Measurements from ENCODE around the gene FBXO36.

DNA sequence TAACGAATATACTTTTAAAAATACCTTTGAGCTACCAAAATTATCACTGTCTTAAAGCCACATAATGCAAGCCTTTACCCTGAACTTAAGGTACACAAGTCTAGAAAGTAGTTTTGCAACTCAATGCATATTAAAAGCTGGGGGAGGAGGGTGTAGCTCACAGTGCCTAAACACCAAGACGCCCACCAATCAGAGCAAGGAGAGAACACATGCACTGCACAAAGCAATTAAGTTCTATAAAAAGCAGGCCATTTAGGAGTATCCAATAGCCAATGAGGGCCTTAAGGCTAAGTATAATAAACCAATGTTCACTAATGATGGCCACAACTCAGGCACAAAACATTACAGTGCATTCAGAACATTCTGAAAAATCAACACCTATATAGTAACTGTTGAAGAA, 16.7 kb upstream of the FBXO36 start:
- TF ChIP-seq, protein P1, sequence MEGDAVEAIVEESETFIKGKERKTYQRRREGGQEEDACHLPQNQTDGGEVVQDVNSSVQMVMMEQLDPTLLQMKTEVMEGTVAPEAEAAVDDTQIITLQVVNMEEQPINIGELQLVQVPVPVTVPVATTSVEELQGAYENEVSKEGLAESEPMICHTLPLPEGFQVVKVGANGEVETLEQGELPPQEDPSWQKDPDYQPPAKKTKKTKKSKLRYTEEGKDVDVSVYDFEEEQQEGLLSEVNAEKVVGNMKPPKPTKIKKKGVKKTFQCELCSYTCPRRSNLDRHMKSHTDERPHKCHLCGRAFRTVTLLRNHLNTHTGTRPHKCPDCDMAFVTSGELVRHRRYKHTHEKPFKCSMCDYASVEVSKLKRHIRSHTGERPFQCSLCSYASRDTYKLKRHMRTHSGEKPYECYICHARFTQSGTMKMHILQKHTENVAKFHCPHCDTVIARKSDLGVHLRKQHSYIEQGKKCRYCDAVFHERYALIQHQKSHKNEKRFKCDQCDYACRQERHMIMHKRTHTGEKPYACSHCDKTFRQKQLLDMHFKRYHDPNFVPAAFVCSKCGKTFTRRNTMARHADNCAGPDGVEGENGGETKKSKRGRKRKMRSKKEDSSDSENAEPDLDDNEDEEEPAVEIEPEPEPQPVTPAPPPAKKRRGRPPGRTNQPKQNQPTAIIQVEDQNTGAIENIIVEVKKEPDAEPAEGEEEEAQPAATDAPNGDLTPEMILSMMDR (IDR thresholded peaks at IDR 0.05), result no peak
- no peak for TF ChIP-seq POLR2A (IDR thresholded peaks at IDR 0.05)
